Suppressor macrophage treated with lipopolysaccharide for 4 hours (primary cell): ENCODE measurements around the gene NSDHL.
A peak's percentile ranks its signal among the peaks of the same experiment; 100 is the strongest.

Experiments used
- DNase-seq: peaks from one replicate; pipeline ENCODE4 v3.0.0-alpha.2; 2020

NSDHL gene

GRCh38 chrX:152915541-152916241 lies 84.8 kb downstream of the NSDHL start:
- DNase-seq = peak; percentile 56

GRCh38 chrX:152917656-152918579 lies 87.1 kb downstream of the NSDHL start:
- peak; percentile 27 for DNase-seq

- DNase-seq = no peak
These were observed 87.8 kb downstream of the NSDHL start for GRCh38 chrX:152918707-152919106.
